GM23338 (cell line): ENCODE measurements around the gene MGLL. TPM values are rescaled to one million over a fixed set of nuclear protein-coding genes. Genes with fewer than 3 reads are reported as not detected.

Experiments used
- ATAC-seq: fragments of 200-7000 bp; cut with Tn5 transposase; 3 replicates; pipeline ENCODE4 v1.9.1; 2020
- DNase-seq: peaks from one replicate; pipeline ENCODE4 v3.0.0-alpha.2; 2015; ENCODE audit warnings: low spot score
- H2AFZ ChIP-seq: fragments of 200-600 bp; sonication (generic); 2 replicates; pipeline ENCODE4 v1.8.0; 2016; ENCODE audit warnings: antibody characterized with exemption, mild to moderate bottlenecking, moderate library complexity
- H3F3A ChIP-seq: fragments of 200-600 bp; sonication (generic); replicated peaks from 2 replicates; pipeline ENCODE4 v1.8.0; 2017; ENCODE audit warnings: antibody characterized with exemption, mixed run types, low read depth
- H3K27ac ChIP-seq: fragments of 200-600 bp; sonication (generic); 2 replicates; pipeline ENCODE4 v1.6.1; 2016; ENCODE audit warnings: low read depth
- H3K27me3 ChIP-seq: fragments of 200-600 bp; sonication (generic); 2 replicates; pipeline ENCODE4 v1.8.0; 2016; ENCODE audit warnings: mild to moderate bottlenecking, mixed run types, moderate library complexity; ENCODE audit not compliant: insufficient read depth
- H3K36me3 ChIP-seq: fragments of 200-600 bp; sonication (generic); 2 replicates; pipeline ENCODE4 v1.8.0; 2016; ENCODE audit warnings: mild to moderate bottlenecking; ENCODE audit not compliant: insufficient read depth
- H3K4me1 ChIP-seq: fragments of 200-600 bp; sonication (generic); 2 replicates; pipeline ENCODE4 v1.8.0; 2016; ENCODE audit warnings: mild to moderate bottlenecking, moderate library complexity; ENCODE audit not compliant: insufficient read depth
- H3K4me2 ChIP-seq: fragments of 200-600 bp; sonication (generic); 2 replicates; pipeline ENCODE4 v1.7.1; 2017; ENCODE audit warnings: mixed run types
- H3K4me3 ChIP-seq: fragments of 200-600 bp; sonication (generic); 2 replicates; pipeline ENCODE4 v1.6.1; 2016; ENCODE audit warnings: mixed run types
- H3K79me2 ChIP-seq: fragments of 200-600 bp; sonication (generic); replicated peaks from 2 replicates; pipeline ENCODE4 v1.8.0; 2017; ENCODE audit warnings: mild to moderate bottlenecking; ENCODE audit not compliant: insufficient read depth
- H3K9me2 ChIP-seq: fragments of 200-600 bp; sonication (generic); 2 replicates; pipeline ENCODE4 v1.8.0; 2017; ENCODE audit not compliant: insufficient read depth
- H4K20me1 ChIP-seq: fragments of 200-600 bp; sonication (generic); replicated peaks from 2 replicates; pipeline ENCODE4 v1.8.0; 2017; ENCODE audit warnings: mild to moderate bottlenecking; ENCODE audit not compliant: insufficient read depth
- H3K27ac Mint-ChIP-seq: 2 replicates; pipeline ENCODE4 v1.8.0; 2020; ENCODE audit warnings: inconsistent platforms, mild to moderate bottlenecking, moderate library complexity, mixed read lengths
- H3K27me3 Mint-ChIP-seq: 3 replicates; pipeline ENCODE4 v1.8.0; 2022; ENCODE audit warnings: low read depth, mild to moderate bottlenecking, moderate library complexity, mixed read lengths, inconsistent platforms; ENCODE audit not compliant: insufficient read depth, poor library complexity
- H3K36me3 Mint-ChIP-seq: 3 replicates; pipeline ENCODE4 v1.8.0; 2021; ENCODE audit warnings: low read depth, mild to moderate bottlenecking, inconsistent platforms, moderate library complexity, mixed read lengths
- H3K4me1 Mint-ChIP-seq: 3 replicates; pipeline ENCODE4 v1.8.0; 2020; ENCODE audit warnings: mild to moderate bottlenecking, inconsistent platforms, mixed read lengths
- H3K4me3 Mint-ChIP-seq: 3 replicates; pipeline ENCODE4 v1.8.0; 2021; ENCODE audit warnings: moderate library complexity, mild to moderate bottlenecking, inconsistent platforms, mixed read lengths
- H3K9me3 Mint-ChIP-seq: 3 replicates; pipeline ENCODE4 v1.8.0; 2020; ENCODE audit warnings: moderate library complexity, mild to moderate bottlenecking, inconsistent platforms, mixed read lengths
- CREB1 ChIP-seq: fragments of 250-450 bp; sonication (Bioruptor Pico); IDR thresholded peaks from 2 replicates; pipeline ENCODE4 v1.5.0; 2020; ENCODE audit warnings: low read depth, mild to moderate bottlenecking, moderate library complexity
- EZH2 ChIP-seq: fragments of 200-600 bp; sonication (generic); IDR thresholded peaks from one replicate; pipeline ENCODE4 v1.8.0; 2017; ENCODE audit warnings: antibody characterized with exemption, mild to moderate bottlenecking, low read depth; ENCODE audit not compliant: unreplicated experiment
- EZH2phosphoT487 ChIP-seq: fragments of 200-600 bp; sonication (generic); IDR thresholded peaks from one replicate; pipeline ENCODE4 v1.8.1; 2018; ENCODE audit warnings: antibody characterized with exemption; ENCODE audit not compliant: unreplicated experiment
- JUNB ChIP-seq: IDR thresholded peaks from one replicate; pipeline ENCODE4 v1.6.1; 2016; ENCODE audit warnings: antibody characterized with exemption; ENCODE audit not compliant: unreplicated experiment
- NANOG ChIP-seq: IDR thresholded peaks from 2 replicates; pipeline ENCODE4 v1.6.1; 2016; ENCODE audit warnings: antibody characterized with exemption, borderline replicate concordance
- POLR2AphosphoS5 ChIP-seq: IDR thresholded peaks from 2 replicates; pipeline ENCODE4 v1.6.1; 2016; ENCODE audit warnings: antibody characterized with exemption, low read depth
- STAT1 ChIP-seq: IDR thresholded peaks from one replicate; pipeline ENCODE4 v1.6.1; 2016; ENCODE audit warnings: antibody characterized with exemption; ENCODE audit not compliant: unreplicated experiment
- ZNF114 ChIP-seq: fragments of 250-450 bp; sonication (Bioruptor Pico); IDR thresholded peaks from 2 replicates; pipeline ENCODE4 v1.5.0; 2020; ENCODE audit warnings: mild to moderate bottlenecking, moderate library complexity
- ZNF331 ChIP-seq: fragments of 250-450 bp; sonication (Bioruptor Pico); IDR thresholded peaks from 2 replicates; pipeline ENCODE4 v1.5.0; 2020; ENCODE audit warnings: low read depth, mild to moderate bottlenecking, moderate library complexity
- polyA plus RNA-seq: library from polyadenylated mRNA; unstranded; fragments of >200 nt; fragmentation: Nextera tagmentation; extraction: Ambion mirVana; gene quantifications from 2 replicates; pipeline ENCODE4 v1.2.1, GENCODE V29; 2016
- total RNA-seq: library from RNA; depleted of rRNA; stranded (reverse); fragments of >200 nt; shearing (Covaris generic); gene quantifications from 2 replicates; pipeline ENCODE4 v1.2.3, GENCODE V29; 2014
- TF ChIP-seq, protein P1 (sequence below): IDR thresholded peaks from one replicate; pipeline ENCODE4 v1.6.1; 2018; ENCODE audit warnings: antibody characterized with exemption; ENCODE audit not compliant: unreplicated experiment
- TF ChIP-seq, protein P2 (sequence below): fragments of 250-450 bp; sonication (Bioruptor Pico); IDR thresholded peaks from 2 replicates; pipeline ENCODE4 v1.5.0; 2020; ENCODE audit warnings: mild to moderate bottlenecking, moderate library complexity
- TF ChIP-seq, protein P3 (sequence below), 2 experiments: fragments of 200-600 bp in 1 of 2; sonication (generic) in 1 of 2; conservative IDR thresholded peaks; 2 replicates each; pipeline versions ENCODE4 v1.5.1 to v1.6.1; 2016 to 2017; ENCODE audit warnings: antibody characterized with exemption in 2 of 2, low read depth in 2 of 2, mild to moderate bottlenecking in 2 of 2, moderate library complexity in 1 of 2
- TF ChIP-seq, protein P4 (sequence below): IDR thresholded peaks from 2 replicates; pipeline ENCODE4 v1.6.1; 2016; ENCODE audit warnings: antibody characterized with exemption

Gene MGLL
- total and polyA plus RNA-seq, 2 experiments from 2014 or later = 0.71 to 0.83 TPM

DNA sequence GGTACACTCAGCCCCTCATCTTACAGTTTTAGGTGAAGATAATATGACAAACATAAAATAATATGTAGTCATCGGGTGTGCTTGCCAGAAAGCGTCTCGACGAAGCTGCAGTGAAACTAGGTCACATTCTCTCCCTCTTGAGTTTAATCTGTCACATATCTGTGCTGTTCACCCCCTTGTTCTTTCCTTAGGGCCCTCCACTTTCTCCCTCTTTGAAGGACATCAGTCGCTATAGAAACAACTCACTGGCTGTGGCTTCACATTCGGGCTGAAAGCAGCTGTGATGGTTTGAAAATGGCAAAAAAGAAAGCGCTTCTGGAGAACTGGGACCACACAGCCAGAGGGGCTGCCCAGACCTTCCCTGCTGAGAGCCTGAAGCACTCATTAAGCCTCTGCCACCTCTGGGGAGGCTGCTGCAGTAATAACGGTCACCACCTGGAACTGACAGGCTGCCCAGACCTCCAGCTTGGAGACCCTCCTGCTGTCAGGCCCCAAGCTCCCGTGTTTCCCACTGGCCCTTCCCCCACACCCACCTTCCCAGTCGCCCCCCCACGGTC, 99.2 kb downstream of the MGLL start:
- Histone ChIP-seq H3K79me2 (no peaks in the 10 kb centered on the region), H2AFZ (no peak overlapping the region), H3K9me2 (0 out of 2 replicates have a peak, but pooled peaks cover 7% of the 10 kb centered on the region), H3K4me2 (no peak overlapping the region), H3K36me3 (no peaks in the 10 kb centered on the region), H4K20me1 (no peaks in the 10 kb centered on the region), H3K27ac (no peak overlapping the region), H3K27me3 (no peaks in the 10 kb centered on the region), H3K4me1 (peaks cover 3% of the 10 kb centered on the region; the same call in 1 of the 2 replicates), H3F3A (no peaks in the 10 kb centered on the region), H3K4me3 (no peak overlapping the region)
- peaks cover 19% of the 10 kb centered on the region for H3K4me1 Mint-ChIP-seq
- H3K27me3 Mint-ChIP-seq = peaks cover 2% of the 10 kb centered on the region
- H3K27ac Mint-ChIP-seq = no peak overlapping the region
- peak; percentile 74 for ATAC-seq
- no peak overlapping the region for H3K4me3 Mint-ChIP-seq
- H3K9me3 Mint-ChIP-seq = peaks cover 3% of the 10 kb centered on the region; the same call in 2 of the 3 replicates
- TF ChIP-seq POLR2AphosphoS5 = no peak
- no peak for TF ChIP-seq JUNB
- no peak for TF ChIP-seq ZNF114 (CRISPR knock-in tag)
- TF ChIP-seq, protein P1, sequence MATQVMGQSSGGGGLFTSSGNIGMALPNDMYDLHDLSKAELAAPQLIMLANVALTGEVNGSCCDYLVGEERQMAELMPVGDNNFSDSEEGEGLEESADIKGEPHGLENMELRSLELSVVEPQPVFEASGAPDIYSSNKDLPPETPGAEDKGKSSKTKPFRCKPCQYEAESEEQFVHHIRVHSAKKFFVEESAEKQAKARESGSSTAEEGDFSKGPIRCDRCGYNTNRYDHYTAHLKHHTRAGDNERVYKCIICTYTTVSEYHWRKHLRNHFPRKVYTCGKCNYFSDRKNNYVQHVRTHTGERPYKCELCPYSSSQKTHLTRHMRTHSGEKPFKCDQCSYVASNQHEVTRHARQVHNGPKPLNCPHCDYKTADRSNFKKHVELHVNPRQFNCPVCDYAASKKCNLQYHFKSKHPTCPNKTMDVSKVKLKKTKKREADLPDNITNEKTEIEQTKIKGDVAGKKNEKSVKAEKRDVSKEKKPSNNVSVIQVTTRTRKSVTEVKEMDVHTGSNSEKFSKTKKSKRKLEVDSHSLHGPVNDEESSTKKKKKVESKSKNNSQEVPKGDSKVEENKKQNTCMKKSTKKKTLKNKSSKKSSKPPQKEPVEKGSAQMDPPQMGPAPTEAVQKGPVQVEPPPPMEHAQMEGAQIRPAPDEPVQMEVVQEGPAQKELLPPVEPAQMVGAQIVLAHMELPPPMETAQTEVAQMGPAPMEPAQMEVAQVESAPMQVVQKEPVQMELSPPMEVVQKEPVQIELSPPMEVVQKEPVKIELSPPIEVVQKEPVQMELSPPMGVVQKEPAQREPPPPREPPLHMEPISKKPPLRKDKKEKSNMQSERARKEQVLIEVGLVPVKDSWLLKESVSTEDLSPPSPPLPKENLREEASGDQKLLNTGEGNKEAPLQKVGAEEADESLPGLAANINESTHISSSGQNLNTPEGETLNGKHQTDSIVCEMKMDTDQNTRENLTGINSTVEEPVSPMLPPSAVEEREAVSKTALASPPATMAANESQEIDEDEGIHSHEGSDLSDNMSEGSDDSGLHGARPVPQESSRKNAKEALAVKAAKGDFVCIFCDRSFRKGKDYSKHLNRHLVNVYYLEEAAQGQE = no peak
- TF ChIP-seq CREB1 (CRISPR knock-in tag) = no peak
- no peak for TF ChIP-seq STAT1
- TF ChIP-seq NANOG = no peak
- TF ChIP-seq ZNF331 (CRISPR knock-in tag) = no peak
- no peak for TF ChIP-seq EZH2phosphoT487
- TF ChIP-seq, protein P2, sequence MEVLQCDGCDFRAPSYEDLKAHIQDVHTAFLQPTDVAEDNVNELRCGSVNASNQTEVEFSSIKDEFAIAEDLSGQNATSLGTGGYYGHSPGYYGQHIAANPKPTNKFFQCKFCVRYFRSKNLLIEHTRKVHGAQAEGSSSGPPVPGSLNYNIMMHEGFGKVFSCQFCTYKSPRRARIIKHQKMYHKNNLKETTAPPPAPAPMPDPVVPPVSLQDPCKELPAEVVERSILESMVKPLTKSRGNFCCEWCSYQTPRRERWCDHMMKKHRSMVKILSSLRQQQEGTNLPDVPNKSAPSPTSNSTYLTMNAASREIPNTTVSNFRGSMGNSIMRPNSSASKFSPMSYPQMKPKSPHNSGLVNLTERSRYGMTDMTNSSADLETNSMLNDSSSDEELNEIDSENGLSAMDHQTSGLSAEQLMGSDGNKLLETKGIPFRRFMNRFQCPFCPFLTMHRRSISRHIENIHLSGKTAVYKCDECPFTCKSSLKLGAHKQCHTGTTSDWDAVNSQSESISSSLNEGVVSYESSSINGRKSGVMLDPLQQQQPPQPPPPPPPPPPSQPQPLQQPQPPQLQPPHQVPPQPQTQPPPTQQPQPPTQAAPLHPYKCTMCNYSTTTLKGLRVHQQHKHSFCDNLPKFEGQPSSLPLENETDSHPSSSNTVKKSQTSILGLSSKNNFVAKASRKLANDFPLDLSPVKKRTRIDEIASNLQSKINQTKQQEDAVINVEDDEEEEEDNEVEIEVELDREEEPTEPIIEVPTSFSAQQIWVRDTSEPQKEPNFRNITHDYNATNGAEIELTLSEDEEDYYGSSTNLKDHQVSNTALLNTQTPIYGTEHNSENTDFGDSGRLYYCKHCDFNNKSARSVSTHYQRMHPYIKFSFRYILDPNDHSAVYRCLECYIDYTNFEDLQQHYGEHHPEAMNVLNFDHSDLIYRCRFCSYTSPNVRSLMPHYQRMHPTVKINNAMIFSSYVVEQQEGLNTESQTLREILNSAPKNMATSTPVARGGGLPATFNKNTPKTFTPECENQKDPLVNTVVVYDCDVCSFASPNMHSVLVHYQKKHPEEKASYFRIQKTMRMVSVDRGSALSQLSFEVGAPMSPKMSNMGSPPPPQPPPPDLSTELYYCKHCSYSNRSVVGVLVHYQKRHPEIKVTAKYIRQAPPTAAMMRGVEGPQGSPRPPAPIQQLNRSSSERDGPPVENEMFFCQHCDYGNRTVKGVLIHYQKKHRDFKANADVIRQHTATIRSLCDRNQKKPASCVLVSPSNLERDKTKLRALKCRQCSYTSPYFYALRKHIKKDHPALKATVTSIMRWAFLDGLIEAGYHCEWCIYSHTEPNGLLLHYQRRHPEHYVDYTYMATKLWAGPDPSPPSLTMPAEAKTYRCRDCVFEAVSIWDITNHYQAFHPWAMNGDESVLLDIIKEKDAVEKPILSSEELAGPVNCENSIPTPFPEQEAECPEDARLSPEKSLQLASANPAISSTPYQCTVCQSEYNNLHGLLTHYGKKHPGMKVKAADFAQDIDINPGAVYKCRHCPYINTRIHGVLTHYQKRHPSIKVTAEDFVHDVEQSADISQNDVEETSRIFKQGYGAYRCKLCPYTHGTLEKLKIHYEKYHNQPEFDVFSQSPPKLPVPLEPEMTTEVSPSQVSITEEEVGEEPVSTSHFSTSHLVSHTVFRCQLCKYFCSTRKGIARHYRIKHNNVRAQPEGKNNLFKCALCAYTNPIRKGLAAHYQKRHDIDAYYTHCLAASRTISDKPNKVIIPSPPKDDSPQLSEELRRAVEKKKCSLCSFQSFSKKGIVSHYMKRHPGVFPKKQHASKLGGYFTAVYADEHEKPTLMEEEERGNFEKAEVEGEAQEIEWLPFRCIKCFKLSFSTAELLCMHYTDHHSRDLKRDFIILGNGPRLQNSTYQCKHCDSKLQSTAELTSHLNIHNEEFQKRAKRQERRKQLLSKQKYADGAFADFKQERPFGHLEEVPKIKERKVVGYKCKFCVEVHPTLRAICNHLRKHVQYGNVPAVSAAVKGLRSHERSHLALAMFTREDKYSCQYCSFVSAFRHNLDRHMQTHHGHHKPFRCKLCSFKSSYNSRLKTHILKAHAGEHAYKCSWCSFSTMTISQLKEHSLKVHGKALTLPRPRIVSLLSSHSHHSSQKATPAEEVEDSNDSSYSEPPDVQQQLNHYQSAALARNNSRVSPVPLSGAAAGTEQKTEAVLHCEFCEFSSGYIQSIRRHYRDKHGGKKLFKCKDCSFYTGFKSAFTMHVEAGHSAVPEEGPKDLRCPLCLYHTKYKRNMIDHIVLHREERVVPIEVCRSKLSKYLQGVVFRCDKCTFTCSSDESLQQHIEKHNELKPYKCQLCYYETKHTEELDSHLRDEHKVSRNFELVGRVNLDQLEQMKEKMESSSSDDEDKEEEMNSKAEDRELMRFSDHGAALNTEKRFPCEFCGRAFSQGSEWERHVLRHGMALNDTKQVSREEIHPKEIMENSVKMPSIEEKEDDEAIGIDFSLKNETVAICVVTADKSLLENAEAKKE (CRISPR knock-in tag) = no peak
- TF ChIP-seq, protein P3, sequence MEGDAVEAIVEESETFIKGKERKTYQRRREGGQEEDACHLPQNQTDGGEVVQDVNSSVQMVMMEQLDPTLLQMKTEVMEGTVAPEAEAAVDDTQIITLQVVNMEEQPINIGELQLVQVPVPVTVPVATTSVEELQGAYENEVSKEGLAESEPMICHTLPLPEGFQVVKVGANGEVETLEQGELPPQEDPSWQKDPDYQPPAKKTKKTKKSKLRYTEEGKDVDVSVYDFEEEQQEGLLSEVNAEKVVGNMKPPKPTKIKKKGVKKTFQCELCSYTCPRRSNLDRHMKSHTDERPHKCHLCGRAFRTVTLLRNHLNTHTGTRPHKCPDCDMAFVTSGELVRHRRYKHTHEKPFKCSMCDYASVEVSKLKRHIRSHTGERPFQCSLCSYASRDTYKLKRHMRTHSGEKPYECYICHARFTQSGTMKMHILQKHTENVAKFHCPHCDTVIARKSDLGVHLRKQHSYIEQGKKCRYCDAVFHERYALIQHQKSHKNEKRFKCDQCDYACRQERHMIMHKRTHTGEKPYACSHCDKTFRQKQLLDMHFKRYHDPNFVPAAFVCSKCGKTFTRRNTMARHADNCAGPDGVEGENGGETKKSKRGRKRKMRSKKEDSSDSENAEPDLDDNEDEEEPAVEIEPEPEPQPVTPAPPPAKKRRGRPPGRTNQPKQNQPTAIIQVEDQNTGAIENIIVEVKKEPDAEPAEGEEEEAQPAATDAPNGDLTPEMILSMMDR (conservative IDR thresholded peaks at IDR 0.05; ENCODE audit: low read depth in 2 of 2) = no peak
- TF ChIP-seq EZH2 = no peak
- TF ChIP-seq, protein P4, sequence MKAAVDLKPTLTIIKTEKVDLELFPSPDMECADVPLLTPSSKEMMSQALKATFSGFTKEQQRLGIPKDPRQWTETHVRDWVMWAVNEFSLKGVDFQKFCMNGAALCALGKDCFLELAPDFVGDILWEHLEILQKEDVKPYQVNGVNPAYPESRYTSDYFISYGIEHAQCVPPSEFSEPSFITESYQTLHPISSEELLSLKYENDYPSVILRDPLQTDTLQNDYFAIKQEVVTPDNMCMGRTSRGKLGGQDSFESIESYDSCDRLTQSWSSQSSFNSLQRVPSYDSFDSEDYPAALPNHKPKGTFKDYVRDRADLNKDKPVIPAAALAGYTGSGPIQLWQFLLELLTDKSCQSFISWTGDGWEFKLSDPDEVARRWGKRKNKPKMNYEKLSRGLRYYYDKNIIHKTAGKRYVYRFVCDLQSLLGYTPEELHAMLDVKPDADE = no peak
- no peak for DNase-seq
- no peaks in the 10 kb centered on the region for H3K36me3 Mint-ChIP-seq
